Epithelial cell of alveolus of lung (primary cell): ENCODE data around the gene CA4. TPM values are rescaled to one million over a fixed set of nuclear protein-coding genes. Genes with fewer than 3 reads are reported as not detected.

Source experiments
- total RNA-seq: library from RNA; depleted of rRNA; stranded (reverse); fragments of >200 nt; gene quantifications from 2 replicates; pipeline ENCODE4 v1.2.1, GENCODE V29; 2015

CA4 gene
- total RNA-seq, result not detected in 2 replicates

DNA sequence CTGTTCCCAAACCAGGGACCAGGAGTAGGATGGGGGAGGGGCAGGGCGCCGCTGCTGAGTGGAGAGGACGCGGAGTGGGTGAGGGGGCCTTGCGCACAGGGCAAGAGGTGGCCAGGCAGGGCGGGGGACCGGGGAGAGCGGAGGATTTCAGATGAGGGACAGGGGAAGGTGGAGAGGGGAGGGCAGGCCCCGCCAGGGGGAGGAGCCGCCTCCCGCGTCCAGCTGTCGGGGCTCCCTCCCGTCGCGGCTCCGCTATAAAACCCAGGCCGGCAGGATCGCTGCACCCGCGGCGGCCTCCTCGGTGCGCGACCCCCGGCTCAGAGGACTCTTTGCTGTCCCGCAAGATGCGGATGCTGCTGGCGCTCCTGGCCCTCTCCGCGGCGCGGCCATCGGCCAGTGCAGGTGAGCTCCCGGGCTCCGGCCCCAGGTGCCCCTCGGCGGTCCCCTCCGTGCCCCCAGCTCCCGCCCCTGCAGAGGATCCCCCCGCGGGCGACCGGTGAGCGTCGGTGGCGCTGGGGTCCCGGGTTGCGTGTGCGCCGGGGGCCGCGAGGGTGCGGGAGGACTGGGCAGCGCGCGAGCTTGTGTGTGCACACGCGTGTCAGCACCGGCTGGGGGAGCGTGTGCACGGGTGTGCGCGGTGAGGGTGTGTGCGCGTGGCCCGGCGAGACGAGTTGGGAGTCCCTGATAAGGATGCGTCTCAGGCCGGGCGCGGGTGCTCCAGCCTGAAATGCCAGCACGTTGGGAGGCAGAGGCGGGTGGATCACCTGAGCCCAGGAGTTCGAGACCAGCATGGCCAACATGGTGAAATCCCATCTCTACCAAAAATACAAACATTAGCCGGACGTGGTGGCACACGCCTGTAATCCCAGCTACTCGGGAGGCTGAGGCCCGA, at the start of gene CA4:
Gene CA4 (plus strand): TSS at position 283 of the 892 bp plus-strand sequence. CDS start 62 bp downstream, at position 345.

Other genes with a start within 250 kb of the CA4 start
- gene RNFT1, start 185.2 kb upstream of the CA4 start, total RNA-seq, result 8.3 and 9.1 TPM in 2 replicates
- 28.7 and 54.9 TPM in 2 replicates for gene HEATR6, start 71.1 kb upstream of the CA4 start, total RNA-seq
- 28.6 and 31.9 TPM in 2 replicates for gene USP32, start 242.2 kb downstream of the CA4 start, total RNA-seq